Activated CD8-positive, alpha-beta memory T cell treated with anti-CD3 and anti-CD28 coated beads for 24 hours (primary cell): Measurements from ENCODE around the gene NKAIN4.

Source experiments
- DNase-seq: peaks from one replicate; pipeline ENCODE4 v3.0.0-alpha.2; 2020

NKAIN4 gene

DNA sequence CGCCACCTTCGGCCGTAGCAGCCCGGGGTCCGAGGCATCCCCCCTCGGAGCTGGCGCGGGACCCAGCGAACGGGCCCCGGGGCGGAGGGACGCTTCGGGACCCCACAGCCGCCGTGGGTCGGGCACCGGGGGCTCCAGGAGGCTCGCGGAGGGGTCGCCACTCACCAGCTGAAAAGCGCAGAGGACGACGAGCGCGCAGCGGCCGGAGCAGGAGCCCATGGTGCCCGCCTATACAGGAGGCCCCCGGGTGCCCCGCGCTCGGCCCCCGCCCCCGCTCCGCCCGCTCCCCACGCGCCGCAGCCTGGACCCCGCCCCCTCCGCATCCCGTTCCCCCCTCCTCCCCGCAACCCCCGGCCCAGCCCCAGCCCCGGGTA is at the start of gene NKAIN4:
TSS of gene NKAIN4 (minus strand) at position 232 of the 374 bp plus-strand sequence. CDS start at position 219, 13 bp downstream.
- DNase-seq = no peak

DNA sequence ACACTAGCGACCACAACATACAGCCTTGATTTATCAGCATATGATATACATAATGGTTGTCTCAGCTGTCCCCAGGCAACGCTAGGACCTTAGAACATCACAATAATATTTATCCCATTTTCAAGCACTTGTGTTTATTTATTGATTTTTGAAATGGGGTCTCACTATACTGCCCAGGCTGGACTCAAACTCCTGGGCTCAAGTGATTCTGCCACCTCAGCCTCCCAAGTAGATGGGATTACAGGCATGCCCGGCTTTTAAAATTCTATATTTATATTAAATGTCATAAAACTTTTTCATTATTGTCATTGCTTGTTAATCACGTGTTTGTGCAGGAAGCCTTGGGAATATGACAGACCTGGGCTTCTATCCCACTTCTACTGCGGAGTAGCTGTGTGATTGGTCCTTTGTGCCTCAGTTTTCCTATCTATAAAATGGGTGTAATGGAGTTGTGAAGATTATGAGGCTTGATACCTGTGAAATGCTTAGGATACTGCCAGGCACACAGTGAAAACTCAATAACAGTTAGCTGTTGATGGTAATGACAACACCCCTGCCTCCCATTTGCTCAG is 48.9 kb upstream of the NKAIN4 start:
- no peak for DNase-seq

DNA sequence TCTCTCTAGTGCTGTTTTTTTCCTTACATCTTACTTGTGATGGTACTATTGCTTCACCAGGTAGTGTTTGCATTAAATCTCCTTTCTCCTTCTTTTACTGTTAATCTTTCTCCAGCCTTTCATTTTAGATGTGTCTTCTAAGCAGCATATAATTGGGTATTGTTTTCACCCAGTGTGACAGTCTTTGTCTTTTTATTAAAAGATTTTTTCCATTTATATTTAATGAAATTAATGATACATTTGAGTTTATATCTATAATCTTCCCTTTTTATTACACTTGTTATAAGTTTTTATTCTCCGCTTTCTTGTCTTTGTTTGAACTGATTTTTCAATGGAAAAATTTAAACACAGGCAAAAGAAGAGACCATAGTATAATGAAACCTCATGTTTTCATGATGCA is 47.4 kb upstream of the NKAIN4 start:
- DNase-seq = no peak

DNA sequence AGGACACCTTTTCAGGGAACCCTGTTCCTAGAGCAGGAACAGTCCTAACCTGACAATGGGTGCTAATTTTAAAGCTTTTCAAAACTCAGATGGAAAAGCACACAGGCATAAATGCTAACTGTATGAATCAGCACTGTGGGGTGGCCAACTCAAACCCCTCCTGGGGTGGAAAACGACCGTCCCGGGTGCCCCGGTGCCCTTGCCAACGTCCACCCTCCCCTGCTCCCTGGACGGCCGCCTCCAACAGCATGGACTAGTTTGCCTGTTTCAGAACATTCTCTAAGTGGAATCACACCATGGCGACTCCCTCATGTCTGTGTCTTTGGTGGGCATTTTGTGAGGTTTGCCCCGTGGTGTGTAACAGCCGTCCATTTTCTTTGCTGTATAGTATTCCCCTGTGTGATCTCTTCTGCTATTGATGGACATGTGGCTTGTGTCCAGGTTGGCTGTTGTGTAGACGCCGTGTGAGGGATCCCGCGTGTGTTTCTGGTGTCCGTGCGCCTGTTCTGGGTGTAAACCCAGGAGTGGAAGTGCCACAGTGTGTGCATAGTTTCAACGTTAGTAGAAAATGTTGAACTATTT is 44.6 kb upstream of the NKAIN4 start:
- DNase-seq = no peak

DNA sequence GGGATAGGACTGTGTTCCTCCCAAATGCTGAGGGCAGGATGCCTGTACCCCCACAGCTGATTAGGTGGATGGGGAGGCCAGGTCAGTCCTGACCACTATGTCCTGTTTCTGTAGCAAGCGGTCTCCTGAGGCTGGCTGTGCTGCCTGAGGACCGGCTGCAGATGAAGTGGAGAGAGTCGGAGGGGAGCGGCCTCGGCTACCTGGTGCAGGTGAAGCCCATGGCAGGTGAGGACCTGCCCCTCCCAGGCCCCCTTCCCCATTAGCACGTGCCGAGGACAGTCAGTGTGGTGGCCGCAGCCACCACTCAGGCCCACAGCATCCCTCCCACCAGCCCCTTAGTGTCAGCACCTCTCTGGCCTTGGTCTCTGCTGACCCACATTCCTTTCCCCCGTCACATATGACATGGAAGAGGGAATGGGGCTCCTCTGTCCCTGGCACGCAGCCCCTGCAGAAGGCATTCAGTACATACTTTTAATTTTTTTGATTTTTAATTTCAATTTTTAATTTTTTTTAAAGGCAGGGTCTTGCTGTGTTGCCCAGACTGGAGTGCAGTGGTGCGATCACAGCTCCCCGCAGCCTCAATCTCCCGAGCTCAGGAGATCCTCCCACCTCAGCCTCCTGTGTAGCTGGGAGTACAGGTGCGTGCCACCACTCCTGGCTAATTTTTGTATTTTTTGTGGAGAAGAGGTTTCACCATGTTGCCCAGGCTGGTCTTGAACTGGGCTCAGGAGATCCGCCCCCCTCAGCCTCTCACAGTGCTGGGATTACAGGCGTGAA is 43.7 kb upstream of the NKAIN4 start:
- no peak for DNase-seq

DNA sequence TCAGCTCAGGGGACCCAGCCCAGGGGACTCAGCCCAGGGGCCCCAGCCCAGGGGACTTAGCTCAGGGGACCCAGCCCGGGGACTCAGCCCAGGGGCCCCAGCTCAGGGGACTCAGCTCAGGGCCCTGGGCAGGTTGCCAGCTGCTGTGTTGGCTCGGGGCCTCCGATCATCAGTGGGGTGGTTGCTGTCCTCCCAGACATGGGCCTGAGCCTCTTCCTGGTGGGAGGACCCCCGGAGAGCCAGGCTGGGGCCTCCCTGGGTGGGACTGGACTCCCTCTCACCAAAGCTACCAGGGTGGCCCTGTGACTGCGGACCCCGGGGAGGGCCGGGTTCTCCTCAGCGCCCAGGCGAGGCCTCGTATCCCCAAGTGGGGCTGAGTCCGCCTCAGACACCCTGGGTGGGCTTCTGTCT is 43.1 kb upstream of the NKAIN4 start:
- DNase-seq = no peak

DNA sequence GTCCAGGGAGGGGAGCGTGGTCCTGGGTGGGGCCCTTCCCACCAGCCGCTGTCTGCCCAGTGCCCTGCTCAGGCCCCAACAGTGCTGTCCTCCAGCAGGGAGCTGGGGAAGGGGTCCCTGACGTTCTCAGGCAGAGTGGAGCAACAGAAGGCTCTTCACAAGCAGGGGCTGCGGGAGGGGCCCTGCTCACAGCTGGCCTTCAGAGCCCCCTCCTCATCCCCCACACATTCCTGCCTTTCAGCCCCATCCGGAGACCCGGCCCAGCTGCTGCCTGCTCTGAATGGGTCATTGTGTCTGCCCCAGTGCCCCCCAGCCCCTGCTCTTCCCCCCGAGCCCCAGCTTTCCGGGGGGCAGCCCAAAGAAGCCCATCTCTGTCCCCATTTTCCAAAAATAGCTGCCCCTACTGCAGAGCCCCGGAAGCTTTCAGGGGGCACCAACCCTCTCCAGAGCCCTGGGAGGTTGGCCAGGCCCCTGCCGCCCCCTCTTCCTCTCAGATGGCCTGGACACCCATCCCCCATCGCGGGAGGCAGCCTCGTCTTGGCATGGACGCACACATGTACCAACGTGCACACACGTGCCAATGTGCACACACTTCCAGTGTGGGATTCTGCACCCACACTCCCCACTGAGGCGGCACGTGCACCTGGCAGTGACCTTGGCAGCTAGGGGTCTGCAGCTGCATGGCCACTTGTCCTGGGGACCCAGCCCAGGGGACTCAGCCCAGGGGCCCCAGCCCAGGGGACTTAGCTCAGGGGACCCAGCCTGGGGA is 42.5 kb upstream of the NKAIN4 start:
- DNase-seq = no peak

DNA sequence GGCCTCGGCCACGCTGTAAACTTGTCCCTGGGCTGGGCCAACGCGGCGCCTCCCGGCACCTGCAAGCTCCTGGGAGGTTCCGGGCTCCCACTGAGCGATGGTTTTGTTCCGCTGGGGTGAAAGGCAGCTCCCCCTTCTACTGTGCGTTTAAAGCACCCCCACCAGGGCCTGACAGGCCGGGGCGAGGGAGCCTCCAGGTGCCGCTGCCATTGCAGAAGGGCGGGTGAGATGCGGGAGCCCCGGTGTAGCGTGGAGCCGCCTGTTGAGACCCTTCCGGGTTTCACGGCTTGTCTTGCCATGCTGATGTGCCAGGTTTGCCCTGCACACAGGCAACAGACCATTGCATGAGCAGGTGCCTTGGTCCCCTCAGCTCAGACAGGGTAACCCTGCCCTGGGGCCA is 41.6 kb upstream of the NKAIN4 start:
- no peak for DNase-seq

DNA sequence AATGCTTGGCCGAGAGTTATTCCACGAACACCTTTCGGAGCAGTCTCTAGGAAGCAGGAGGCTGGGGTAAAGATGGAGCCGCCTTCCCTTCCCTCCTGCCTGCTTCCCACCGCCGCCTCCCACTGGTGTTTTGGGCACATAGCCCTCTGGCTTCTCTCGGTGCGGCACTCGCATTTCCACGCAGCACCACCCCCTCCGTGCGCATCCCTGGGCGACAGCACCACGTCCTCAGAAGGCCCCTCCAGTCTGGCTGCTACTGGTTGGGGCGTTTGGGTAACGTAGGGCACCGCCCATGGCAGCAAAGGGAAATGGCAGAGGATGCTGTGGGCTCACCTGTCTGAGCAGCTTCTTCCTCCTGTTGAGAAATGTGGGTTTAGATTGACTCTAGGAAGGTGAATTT is 41.2 kb upstream of the NKAIN4 start:
- DNase-seq = no peak

DNA sequence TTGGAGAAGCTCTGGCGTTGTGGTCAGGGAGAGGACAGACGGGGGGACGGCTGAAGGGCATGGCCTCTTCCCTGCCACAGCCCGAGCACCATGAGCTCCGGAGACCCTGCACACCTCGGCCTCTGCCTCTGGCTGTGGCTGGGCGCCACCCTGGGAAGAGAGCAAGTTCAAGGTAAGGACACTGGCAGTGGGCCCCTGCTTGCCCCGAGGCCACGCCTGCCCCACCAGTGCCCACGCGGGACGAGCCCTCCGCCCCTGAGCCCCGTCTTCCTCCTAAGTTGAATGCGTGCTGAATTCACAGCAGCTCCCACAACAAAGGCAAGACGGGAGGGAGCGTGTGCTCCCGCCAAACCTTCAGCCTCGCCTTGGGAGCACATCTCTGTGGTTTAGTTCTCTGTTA is 40.8 kb upstream of the NKAIN4 start:
- DNase-seq = no peak

DNA sequence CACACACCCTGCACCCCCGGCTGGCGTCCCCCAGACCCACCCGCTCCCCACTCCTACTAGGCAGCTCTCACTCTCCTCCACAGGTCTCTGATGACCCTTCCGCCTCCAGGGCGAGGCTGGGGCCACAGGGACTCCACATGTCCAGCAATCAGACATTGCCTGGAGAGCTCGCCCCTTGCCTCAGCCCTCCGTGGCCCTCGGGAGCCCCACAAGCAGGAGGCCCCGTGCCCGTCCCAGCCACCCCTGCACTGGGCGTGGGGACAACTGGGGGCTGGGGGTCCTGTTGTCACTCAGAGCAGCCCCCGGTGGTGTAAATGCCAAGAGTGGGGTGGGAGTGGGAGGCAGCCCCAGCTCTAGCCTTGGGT is 40.3 kb upstream of the NKAIN4 start:
- no peak for DNase-seq

DNA sequence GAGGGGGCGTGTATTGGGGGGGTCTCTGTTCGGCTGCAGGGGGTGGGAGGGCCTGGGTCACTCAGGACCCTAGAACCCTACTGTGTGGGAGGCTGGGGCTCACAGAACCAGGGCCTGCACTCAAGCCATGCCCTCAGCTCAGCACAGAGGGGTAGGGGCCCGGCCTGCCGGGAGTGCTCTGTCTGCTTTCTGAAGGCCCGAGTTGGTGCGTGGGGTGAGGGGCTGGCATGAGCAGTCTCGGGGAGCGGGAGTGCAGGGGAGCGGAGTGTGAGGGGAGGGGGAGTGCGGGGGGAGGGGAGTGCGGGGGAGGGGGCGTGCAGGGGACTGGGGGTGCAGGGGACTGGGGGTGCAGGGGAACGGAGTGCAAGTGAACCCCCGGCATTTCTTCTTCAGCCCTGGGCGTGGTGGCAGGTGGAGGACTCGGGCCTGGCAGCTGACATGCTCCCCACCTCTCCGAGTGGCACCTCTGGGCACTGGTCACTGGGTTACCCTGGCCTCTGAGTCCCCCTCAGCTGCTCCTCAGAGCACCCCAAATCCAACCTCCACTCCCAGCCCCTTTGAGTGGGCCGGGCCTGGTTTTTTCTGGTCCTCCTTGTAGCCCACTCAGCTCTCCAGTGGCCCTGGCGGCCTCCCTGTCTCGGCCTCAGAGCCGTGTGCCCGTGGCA is 39.7 kb upstream of the NKAIN4 start:
- no peak for DNase-seq

DNA sequence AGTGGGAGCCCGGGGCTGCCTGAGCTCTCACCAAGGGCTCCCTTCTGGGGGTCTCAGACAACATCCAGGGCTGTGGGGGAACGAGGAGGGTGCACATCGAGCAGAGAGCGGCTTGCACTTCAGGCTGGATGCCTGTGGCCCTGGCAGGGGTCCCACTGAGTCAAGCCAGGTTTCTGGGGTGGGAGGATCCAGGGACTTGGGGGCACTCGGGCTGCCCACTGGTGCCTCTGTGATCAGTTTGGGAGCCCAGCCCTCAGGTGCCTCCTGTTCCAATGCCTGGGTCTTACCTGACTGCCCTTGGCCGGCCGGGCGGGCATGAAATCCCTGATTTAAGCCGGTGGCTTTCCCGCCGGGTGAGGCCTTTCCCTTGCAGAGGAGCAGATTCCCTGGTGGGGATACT is 39.2 kb upstream of the NKAIN4 start:
- DNase-seq = no peak

DNA sequence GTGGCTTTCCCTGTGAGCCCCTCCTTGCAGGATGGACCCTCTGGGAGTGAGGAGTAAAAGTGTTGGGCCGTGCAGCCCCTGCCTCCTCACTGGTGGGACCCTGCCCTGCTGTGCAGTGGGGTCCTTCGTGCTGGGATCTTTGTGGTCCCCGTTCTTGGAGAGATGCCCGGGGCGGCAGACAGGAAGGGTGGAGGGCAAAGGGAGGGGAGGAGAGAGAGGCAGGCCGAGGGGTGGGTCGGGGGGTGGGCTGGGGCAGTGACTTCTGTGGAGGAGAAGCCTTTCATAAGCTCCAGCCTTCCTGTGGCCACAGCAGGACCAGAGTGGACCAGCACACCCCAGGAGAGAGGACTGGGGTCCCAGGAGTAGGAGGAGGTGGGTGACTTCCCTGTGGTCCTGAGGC is 38.6 kb upstream of the NKAIN4 start, which contains the start of gene COL20A1:
TSS of gene COL20A1 (plus strand) at position 283 of the 400 bp plus-strand sequence. CDS start 1,922 bp downstream, outside the sequence.
- no peak for DNase-seq

DNA sequence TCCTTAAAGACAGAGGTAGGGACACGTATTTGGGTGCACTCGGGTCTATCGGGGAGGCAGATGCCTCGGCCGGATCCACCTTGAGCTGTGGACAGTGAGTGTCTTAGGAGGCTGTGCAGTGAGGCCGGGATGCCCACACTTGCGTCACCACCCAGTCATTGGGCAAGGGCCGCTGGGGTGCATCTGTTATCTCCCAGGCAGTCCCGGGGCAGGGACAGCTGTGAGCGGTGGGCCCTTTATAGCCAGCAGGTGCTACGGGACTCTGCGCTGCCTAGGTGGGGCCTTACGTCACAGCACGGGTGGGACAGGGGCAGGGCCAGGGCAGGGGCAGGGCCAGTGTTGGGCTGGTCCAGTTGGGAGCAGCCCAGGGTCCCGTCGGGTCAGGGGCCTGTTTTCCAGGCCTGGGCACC is 38.0 kb upstream of the NKAIN4 start:
- DNase-seq = no peak

DNA sequence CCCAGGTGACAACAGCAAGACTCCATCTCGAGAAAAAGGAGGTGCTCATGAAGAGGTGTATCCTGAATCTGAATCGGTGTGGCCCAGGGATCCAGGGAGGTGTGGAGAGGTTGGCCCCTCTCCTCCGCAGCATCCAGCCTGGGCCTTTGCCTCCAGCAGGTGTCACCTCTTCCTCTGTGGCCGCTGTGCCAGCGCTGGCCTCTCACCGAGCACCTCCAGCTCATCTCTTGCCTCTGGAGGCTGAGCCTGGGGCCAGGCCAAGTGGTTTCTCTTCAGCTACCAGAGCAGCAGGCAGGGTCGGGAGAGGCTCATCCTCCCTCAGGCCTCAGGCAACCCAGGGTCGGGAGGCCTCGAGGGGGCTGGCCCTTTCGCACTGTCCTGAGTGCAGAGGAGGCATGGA is 37.5 kb upstream of the NKAIN4 start:
- DNase-seq = no peak

DNA sequence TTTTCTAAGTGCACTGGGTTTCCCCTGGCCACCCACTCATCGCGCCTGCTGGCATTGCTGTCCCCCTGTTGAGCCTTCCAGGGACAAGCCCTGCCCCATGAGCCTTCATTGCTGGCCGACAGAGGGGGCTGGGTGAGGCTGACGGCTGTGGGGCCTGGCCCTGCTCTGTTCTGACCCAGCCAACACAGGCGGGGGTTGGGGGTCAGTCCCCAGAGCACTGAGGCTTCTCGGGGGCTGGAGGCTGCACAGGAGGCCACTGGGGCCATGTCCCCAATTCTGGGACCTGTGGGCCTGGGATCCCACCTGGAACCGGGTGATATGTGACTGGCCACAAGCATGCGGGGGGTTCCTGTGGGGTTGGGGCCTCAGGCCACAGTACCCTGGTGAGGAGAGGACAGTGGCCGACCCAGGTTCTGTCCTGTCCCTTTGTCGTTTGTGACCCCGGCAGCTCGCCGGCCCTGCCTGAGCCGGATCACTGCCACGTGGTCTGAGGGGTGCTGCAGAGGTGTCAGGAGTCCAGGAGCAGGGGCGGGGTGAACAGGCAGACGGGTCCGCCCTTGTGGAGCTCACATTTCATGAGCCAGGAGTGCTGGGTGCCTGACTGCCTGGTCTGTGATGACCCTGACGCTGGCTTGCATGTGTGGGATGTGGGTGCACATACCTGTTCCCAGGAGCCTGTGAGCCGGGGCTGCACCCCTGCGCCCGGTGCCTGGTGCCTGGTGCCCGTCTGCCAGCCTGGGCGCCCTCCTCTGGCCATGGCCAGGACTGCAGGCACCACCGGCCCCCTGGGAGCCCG is 36.6 kb upstream of the NKAIN4 start:
- peak; percentile 89 for DNase-seq

DNA sequence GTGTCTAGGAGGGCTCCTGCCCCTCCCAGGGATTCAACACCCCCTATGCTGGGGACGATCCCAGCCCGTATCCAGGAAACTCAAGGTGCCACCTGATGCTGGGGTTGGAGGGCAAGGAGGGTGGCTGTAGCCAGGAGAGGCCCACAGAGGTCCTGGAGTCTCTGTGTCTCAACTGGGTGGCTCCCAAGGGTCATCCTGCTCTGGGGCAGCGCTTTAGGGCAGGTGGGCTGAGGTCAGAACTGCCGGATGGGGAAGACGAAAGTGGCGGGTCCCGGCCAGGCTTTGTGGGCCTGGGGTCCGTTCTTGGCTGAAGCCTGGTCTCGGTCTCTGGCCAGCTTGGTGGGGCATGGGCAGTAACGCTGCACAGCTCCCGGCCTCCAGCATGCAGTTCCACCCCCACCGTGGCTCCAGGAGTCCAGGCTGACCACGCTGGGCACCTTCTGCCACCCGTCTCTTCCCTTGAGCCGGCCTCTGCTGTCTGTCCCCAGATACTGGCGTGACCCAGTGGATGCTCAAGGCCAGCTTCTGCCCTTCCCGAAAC is 35.9 kb upstream of the NKAIN4 start:
- DNase-seq = no peak

DNA sequence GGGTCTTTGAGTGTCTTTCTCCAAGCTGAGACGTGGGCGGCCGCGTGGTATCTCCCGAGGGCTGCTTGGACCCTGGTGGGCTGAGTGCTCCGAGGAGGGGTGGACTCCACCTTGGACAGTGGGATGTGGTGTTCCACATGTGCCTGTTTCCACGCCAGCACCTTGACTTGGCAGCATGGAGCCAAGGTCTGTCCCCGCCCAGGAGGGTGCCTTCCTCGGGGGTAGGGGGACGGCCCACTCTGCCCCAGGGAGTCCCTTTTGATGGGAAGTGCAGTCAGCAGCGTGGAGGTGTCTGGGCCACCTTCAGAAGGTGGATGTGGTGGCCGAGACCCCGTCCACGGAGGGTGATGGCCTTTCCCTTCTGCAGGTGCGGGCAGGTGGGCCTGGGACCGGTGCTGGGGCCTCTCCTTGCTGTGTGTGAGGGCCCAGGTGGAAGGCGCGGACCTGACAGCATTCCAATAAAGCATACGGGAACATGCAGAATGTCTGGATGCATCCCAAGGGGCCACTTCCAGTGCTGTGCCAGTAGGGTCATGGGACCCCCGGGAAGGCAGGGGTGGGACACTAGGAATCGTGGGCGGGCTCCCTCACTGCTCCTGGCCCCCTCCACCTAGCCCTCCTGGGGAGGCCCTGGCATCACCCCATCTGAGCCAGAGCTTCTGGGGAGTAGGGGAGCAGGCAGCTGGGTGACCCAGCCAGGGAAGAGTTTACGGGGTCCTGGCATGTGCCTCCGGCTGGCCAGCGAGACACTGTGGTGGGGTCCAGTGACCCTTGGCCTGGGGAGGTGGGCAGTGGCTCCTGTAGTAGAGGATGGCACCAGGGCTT is 35.3 kb upstream of the NKAIN4 start:
- DNase-seq = no peak

DNA sequence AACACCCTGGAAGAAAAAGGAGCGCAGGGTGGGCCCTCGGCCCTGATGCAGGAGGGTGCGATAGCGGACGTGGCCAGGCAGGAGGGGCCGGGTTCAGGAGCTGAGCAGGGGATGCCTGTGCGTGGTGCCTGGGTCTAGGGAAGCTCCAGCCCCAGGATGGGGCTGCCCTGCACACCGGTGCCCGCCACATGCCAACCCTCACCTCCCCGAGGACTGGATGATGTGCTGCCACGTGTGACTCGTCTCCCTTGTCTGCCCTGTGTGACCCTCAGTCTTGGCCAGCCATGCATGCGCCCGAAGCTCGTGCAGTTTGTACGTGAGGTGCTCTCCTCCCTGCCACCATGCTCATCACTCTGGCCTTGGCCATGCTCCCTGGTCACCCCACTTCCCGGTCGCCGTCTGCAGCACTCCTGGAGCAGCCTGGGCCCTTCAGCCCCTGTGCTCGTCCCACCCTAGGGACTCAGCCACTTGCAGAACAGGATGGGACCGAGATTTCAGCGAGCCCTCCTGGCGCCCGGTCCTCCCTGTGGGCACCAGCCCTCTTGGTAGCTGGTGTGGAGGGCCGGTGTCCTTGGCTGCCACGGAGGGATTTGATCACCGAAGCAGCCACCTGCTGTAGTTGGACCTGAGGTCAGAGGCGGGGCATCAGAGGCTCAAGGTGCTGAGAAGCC is 34.5 kb upstream of the NKAIN4 start:
- DNase-seq = no peak
